GM21529 (cell line): ENCODE data around the gene MAN2B1.
"Not testable (repeated sequence)": the region's sequence is repeated elsewhere in the genome, so short reads cannot be mapped to it uniquely, and the experiment has no call there.

Source experiments
- ATAC-seq: cut with Tn5 transposase; IDR thresholded peaks from one replicate; pipeline ENCODE4 v1.9.1; 2021; ENCODE audit not compliant: unreplicated experiment

MAN2B1 gene

DNA sequence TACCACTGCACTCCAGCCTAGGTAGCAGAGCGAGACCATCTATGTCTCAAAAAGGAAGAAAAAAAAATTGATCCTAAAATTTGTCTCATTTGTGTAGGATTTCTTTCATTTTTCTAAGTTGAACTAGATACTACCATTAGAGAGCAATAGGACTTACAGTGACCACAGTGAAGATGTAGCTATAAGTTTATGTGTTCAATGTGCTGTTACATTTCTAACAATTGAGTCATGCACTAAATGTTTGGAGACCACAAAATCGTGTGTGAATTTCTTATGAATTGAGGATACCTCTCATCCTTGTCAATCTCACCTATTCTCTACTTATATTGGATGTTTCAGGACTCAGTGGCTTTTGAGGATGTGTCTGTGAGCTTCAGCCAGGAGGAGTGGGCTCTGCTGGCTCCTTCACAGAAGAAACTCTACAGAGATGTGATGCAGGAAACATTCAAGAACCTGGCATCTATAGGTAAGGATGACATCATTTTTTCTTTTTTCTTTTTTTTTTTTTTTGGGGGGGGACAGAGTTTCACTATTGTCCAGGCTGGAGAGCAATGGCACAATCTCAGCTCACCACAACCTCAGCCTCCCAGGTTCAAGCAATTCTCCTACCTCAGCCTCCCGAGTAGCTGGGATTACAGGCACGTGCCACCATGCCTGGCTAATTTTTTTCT, 43.0 kb downstream of the MAN2B1 start:
- no peak for ATAC-seq

DNA sequence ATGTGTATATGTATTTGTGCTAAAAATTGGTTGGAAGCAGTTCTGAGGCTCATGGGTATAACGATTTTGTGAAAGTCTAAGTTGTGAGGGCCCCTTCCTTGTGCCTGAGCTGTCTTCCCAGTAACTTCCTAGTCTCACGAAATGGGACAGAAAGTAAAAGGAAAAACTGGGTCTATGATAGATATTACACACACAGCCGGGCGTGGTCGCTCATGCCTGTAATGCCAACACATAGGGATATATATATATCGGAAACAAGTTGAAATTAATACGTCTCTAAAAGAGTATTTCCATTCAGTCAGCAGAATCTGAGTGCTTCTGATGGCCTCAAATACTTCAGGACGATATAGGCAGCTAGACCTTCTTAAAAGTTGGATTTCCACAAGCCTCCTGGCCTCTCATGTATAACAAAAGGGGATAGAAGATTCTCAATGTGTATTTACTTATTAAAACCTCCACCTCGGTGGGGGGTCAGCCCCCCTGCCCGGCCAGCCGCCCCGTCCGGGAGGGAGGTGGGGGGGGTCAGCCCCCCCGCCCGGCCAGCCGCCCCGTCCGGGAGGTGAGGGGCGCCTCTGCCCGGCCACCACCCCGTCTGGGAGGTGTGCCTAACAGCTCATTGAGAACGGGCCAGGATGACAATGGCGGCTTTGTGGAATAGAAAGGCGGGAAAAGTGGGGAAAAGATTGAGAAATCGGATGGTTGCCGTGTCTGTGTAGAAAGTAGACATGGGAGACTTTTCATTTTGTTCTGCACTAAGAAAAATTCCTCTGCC, 45.1 kb downstream of the MAN2B1 start:
- not testable (repeated sequence) for ATAC-seq

DNA sequence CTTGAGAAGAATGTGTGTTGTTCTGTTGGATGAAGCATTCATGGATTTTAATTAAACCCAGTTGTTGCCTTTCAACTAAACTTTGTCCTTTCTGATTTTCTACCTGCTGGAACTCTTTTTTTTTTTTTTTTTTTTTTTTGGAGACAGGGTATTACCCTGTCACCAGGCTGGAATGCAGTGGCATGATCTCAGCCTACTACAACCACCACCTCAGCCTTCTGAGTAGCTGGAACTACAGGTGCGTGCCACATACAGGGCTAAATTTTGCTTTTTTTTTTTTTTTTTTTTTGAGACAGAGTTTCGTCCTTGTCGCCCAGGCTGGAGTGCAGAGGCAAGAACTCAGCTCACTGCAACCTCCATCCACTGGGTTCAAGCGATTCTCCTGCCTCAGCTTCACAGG, 48.9 kb downstream of the MAN2B1 start:
- no peak for ATAC-seq

GRCh38 chr19:12611361-12611699, 55.2 kb downstream of the MAN2B1 start:
- ATAC-seq = no peak

GRCh38 chr19:12610540-12611360, 55.8 kb downstream of the MAN2B1 start, which contains the start of the genes ZNF490 and ZNF791:
TSS of gene ZNF490 (minus strand) at chr19:12610813. CDS start at chr19:12610680, 133 bp downstream.
TSS of gene ZNF791 (plus strand) at chr19:12610920. CDS start at chr19:12611080, 160 bp downstream.
- peak; percentile 78 for ATAC-seq

GRCh38 chr19:12607631-12608030, 58.9 kb downstream of the MAN2B1 start:
- no peak for ATAC-seq

- no peak for ATAC-seq
Measured at GRCh38 chr19:12606796-12607195, 59.7 kb downstream of the MAN2B1 start.

GRCh38 chr19:12603714-12604113, 62.8 kb downstream of the MAN2B1 start:
- peak; percentile 49 for ATAC-seq

GRCh38 chr19:12597594-12597993, 68.9 kb downstream of the MAN2B1 start:
- ATAC-seq = no peak

DNA sequence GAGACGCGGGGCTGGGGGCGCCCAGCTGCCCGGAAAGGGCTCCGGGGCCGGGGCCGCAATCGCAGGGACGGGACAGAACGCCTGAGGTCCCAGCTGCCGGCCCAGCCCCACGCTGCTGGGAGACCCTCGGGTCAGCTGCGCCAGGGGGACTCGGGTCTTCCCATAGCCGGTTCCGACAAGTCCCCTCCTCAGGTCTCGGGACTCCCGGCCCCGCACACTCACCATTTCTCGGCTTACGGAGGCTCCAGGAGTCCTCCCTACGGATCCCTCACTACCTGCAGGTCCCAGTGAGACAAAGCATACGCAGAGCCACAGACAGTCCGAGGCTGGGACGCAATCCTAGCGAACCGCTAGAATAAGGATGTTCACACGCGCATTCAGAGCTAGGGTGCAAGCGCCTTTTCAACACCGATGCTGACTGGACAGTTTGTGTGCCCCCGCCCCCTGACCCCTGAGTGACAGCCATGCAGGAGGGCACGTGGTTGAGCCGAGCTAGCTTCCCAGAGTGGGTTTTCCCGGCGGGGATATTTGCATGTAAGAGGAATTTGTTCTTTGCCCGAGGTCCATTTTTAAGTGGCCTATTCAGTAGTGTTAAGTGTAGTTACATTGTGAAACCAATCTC, 69.5 kb downstream of the MAN2B1 start:
- no peak for ATAC-seq
